SK-N-SH treated with all-trans-retinoic acid at 6 μM for 48 hours (cell line): Measurements from ENCODE around the gene TBCE.

Experiments
- CREB5 ChIP-seq: fragments of 250-450 bp; sonication (Bioruptor Pico); IDR thresholded peaks from 2 replicates; pipeline ENCODE4 v1.5.1; 2020; ENCODE audit warnings: low read depth, mild to moderate bottlenecking, moderate library complexity
- GLIS3 ChIP-seq: fragments of 250-450 bp; sonication (Bioruptor Pico); IDR thresholded peaks from 2 replicates; pipeline ENCODE4 v1.5.0; 2020; ENCODE audit warnings: mild to moderate bottlenecking, moderate library complexity
- OSR1 ChIP-seq: fragments of 250-450 bp; sonication (Bioruptor Pico); IDR thresholded peaks from 2 replicates; pipeline ENCODE4 v1.8.0; 2022; ENCODE audit warnings: moderate library complexity, mild to moderate bottlenecking, inconsistent platforms
- RARB ChIP-seq: fragments of 250-450 bp; sonication (Bioruptor Pico); IDR thresholded peaks from 2 replicates; pipeline ENCODE4 v1.8.0; 2021; ENCODE audit warnings: mild to moderate bottlenecking, moderate library complexity
- SNAI2 ChIP-seq: fragments of 250-450 bp; sonication (Bioruptor Pico); IDR thresholded peaks from 2 replicates; pipeline ENCODE4 v1.5.0; 2020; ENCODE audit warnings: mild to moderate bottlenecking, moderate library complexity
- TCF4 ChIP-seq: fragments of 250-450 bp; sonication (Bioruptor Pico); IDR thresholded peaks from 2 replicates; pipeline ENCODE4 v1.8.0; 2021; ENCODE audit warnings: mild to moderate bottlenecking, moderate library complexity, borderline replicate concordance
- ZFP3 ChIP-seq: fragments of 250-450 bp; sonication (Bioruptor Pico); IDR thresholded peaks from 2 replicates; pipeline ENCODE4 v1.5.0; 2020; ENCODE audit warnings: mild to moderate bottlenecking, moderate library complexity

DNA sequence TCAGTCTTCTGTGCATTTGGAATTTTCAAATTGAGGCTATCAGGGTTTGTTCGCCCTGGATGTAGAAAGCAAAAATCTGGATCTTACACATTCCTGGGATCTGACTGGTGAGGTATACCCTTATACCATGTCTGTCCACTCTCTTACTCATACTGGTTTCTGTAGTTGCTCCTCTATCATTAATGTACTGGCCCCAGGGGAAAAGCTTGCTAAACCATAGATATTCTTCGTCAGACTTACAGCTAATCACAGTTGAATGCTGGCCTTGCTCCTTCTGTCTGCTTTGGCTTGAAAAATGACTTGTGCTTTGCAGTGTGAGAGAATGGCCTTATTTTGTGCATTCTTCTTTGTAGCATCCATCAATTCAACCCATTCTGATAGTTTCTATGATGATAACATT is 30.5 kb downstream of the TBCE start:
- TF ChIP-seq CREB5 (CRISPR knock-in tag) (no peak), TCF4 (no peak), OSR1 (CRISPR knock-in tag) (no peak), GLIS3 (no peak), SNAI2 (CRISPR knock-in tag) (no peak), ZFP3 (CRISPR knock-in tag) (no peak), RARB (CRISPR knock-in tag) (no peak)
